Stimulated activated CD4-positive, alpha-beta T cell treated with anti-CD3 and anti-CD28 coated beads, TNF-alpha, amount 100 ng/mL, for 1 hour (primary cell): ENCODE results near the gene TFAP2A.

ENCODE experiments used
- DNase-seq, 3 donors: peaks; one replicate each; pipeline ENCODE4 v3.0.0-alpha.2; 2020; ENCODE audit warnings: low read depth in 3 of 3, low spot score in 1 of 3

The TFAP2A gene

DNA sequence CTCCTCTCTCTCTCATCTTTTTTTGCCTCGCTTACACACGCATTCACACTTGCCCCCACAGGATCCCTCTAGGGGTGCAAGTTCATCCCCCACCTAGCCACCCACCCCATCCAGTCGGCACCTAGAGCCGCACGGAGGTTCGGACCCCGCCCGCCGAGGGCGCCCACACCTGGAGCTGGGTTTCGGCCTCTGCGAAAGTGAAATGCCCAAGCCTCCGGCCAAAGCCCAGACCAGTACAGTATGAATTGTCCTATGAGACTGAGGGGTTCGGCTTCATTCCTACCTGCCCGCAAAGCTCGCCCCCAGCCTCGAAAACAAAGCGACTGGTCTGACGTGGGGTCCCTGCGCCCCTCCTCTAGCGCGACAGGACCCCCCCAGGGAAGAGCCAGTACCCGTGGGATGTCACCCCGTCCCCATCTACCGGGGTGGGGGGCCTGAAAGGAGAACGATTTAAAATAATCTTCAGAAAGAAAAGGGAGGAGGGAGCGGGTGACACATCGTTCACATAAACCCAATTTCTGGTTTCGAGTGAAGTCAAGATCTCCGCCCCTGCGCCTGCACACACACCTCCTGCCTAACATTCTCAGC lies 1.5 kb downstream of the TFAP2A start:
- no peak for DNase-seq

DNA sequence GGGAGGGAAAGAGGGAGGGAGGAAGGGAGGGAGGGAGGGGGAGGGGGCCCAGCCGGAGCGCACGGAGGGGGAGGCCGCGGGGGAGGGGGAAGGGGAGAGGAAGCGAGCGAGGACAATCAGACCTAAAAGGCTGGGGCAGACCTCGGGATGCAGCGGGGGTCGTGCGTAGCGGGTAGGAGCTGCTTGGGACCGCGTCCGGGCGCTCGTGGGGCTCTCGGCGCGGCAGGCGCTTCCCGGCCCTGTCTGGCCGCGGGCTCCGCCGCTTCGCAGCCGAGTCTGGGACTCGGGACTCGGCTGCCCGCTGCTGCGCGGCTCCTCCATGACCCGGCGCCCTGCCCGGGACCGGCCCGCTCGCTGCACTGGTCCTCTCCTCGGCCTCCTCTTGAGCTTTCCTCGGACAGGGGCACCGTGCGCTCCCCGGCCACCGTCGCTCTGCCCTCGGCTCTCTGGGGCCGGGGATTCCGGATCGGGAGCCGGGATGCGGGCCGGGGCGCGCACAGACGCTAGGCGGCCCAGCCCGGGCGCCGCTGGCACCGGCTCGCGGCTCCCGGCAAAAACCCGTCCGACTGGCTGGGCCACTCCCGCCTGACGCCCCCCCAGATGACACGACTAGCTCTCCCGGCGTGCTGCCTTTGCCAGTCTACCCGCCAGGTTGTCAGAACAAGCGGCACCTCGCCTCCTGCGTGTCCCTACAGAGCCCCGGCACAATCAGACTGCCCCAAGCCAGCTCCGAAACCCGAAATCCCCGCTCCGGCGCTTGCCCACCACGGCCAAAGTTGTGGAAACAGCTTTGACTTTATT lies 2.2 kb downstream of the TFAP2A start:
- no peak for DNase-seq

DNA sequence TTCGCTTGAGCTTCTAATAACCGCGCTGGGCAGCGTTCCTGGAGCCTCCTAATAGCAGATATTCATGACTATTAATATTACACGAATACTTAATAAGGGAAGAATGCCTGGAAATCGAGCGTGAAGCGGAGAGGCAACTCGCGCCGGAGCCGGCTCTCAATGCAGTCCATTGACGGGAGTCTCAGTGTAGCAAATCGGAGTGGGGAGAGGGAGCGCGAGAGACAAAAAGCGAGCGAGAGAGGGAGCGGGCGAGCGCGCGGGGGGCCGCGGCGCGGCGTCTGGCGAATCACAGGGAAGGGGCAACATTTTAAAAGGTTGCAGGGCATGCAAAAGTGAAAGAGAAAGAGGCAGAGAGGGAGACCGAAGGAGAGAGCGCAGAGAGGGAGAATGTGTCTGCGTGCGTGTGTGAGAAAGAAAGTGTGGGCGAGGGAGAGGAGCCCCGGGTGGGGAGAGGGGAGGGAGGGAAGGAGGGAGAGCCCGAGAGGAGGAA lies 2.9 kb downstream of the TFAP2A start:
- no peak for DNase-seq

DNA sequence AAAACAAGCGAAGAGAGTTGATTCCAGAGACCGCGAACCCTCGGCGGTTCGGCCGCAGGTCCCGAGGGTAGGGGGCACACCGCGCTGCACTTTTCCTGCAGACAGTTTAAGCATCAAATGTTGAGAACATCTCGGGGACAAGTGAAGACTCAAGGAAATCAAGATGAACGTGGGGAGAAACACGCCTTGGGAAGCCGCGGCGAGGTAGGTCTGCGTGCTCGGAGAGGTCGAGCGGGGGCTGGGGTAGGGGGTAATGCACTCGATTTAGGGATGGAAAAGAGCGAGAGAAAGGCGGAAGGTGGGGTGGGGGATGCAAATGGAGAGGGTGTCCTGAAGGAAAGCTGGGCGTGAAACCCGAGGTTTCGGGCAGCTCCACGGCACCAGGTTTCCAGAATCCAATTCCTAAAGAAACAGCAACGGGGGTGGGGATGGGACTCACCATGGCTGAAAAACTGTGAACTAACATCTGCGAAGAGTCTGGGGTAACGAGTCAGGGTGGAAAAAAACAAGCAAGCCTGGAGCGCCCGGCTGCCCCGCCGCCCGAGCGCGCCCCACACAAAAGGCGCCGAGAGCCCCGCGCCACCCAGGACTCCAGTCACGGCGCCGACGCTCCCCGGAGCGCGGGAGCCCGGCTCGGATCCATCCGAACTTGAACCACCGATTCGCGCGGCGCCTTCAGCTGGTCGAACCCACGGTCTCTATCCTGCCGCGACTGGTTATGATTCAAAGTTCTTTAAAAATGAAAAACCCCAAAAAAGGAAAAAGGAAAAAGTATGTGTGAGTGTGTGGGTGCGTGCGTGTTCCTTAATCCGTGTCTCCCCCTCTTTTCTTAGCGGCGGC lies 3.5 kb downstream of the TFAP2A start:
- no peak for DNase-seq

DNA sequence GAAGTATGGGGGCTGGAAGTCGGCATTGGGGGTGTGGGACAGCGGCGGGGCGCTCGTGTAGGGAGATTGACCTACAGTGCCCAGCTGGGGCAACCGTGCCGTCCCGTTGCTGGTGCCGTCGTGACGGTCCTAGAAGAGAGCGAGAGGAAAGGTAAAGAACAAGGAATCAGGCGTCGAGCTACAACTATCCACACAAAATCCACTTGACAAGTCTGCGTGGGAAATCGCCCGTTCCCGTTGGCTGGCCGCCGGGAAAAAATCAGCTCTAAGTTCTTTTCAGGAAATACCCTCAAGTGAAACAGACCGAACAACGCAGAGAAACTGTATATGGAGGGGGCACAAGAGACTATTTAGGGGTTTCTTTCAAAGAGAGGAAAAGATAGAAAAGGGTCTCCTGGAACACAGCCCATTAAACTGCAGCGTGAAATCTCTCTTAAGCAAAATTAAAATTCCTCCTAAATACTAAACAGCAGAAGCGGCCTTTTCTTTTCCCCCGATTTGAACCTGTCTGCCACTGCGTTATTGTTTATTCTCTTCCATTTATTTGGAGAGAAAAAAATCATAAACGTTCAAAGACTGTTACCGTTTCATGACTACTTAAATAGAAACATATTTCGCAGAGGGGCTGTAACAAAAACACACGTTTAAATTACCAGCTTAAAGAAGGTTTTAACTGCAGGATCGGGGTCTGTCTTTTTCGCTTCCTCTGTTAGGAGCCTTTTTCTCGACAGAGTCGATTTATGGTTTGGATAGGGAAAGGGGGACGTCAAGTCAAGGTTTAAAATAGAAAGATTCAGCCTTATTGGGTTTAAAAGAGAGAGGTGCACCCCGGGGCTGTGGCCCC lies 4.4 kb downstream of the TFAP2A start:
- DNase-seq: no peak

DNA sequence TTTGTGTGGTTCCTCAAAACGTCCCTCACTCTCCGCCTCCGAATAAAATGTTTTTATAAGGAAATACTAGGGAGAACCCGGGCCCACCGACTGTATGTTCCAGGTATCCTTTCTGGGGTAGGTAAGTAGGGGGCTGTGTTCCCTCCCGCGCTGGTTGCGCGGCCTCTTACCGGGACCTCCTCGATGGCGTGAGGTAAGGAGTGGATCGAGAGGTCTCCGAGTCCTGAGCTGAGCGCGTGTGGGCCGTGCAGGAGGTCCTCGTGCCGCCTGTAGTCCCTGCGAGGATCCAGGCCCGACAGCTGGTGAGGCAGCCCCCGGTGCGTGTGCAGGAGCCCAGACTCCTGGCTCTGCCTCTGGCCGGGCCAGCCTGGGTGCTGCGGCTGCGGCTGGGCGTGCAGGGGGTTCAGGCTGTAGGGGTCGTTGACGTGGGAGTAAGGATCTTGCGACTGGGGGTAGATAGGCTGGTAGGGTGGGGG lies 5.1 kb downstream of the TFAP2A start:
- DNase-seq: no peak

DNA sequence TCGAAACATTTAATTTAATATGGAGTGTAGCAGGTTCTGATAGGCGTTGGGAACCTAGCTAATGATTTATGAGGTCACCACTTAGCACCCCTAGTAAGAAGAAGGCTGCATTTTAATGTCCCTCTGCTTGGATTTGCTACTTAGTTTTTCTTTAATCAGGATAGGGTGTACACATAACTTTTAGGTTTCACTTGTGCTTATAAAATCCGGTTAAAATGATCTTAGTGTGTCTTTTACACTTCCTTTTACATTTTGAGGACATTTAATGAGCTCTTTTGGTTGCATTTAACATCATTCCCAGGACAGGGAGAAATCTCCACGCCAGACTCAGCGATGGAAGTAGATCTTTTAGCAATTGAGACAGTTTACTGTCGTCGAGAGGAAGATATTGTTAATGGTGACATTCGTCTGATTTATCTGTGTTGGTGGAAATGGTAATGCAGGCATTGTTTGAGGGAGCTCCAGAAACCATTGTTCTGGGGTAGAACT lies 5.6 kb downstream of the TFAP2A start:
- DNase-seq: no peak

DNA sequence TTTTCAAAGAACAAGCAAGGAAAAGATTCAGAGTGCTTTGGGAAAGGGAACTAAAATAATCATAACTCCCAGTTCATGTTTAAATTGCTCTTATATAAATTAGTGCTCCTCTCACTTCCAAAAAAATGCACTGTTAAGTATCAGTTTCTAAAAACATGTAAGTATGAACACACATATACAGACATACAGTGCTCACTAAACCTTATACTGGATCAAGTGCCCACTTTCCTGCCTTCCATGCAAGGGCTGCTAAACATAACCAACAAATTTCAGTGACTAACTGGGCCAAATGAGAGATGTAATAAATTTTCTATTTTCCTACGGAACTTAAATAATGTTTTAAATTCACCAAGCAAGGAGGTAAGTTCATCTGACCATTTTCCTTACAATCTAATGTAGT lies 6.4 kb downstream of the TFAP2A start:
- no peak for DNase-seq

DNA sequence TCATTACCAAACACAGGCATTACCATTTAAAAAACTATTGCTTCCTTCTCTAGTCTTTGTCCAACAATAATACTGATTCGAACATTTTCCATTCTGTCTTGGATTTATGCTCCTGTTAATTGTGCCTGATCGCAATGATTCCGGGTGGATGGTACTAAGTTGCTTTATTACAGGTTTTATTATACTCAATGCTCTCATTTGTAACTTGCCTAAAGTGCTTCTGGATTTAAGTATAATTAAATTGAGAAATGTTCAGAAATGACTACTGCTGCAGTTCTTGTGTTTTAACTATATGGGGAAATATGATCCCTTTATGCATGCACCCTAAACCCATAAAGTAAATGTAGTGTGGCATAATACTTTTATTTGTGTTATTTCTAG lies 7.2 kb downstream of the TFAP2A start:
- no peak for DNase-seq

DNA sequence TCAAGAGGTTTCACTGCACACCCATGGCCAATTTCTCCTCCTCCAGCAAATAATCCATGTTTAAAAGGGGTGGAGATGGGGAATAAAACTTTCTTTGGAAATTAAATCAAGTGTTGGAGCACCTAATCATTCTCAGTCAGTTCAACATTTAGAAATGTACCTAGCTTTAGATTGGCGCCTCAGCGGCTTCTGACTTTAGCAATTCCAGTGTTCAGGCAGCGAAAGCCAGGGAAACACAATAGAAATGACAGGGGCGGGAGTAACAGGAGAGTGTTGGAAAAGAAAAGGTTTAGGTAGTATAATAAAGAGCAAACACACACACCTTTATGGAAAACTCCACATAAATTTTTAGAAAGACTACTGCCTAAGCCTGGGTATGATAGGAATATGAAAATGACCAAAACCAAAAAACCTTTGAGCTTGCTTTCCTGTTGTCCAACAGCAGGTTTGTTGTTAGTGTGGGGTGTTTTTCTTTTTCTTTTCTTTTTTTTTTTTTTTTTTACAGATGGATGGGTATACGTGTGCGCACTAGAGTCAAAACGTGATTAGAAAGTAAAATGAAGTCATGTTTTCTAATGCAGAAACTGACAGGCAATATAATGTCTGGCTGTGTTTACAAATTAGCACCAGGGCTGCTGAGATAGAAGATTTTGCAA lies 7.7 kb downstream of the TFAP2A start:
- no peak for DNase-seq

DNA sequence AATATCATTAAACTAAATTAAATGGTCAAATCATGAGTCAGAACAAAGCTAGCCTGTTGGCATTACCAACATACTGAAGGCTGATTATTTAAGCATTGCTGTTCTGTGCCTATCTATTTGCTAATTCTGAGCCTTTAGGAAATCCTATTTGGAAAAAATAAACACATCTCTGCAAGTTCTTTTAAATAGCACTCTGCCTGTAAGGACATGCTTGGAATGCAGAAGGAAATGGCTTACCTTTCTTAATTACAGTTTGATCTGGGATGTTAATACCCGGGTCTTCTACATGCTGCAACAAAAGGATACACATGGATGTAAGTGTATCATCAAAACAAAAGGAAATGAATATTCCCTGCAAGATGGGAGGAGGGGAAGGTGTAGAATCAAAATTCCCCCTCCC lies 8.3 kb downstream of the TFAP2A start:
- DNase-seq: no peak

DNA sequence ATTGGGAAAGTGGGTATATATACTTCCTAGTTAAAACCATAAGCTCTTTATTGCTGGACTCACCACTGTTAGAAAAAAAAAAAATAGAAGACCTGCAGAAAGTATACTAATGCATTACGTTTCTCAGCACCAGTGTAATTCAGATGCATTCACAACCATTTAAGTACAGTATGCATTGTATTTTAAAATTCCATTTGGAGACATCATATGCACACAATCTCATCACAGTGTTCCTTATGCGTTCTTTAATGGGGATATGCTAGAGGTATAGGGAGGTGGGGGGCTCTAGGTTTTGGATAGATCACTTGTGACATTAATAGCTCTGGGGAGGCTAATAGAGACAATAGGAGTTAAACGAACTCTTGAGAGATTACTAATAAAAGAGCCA lies 9.4 kb downstream of the TFAP2A start:
- DNase-seq: no peak

DNA sequence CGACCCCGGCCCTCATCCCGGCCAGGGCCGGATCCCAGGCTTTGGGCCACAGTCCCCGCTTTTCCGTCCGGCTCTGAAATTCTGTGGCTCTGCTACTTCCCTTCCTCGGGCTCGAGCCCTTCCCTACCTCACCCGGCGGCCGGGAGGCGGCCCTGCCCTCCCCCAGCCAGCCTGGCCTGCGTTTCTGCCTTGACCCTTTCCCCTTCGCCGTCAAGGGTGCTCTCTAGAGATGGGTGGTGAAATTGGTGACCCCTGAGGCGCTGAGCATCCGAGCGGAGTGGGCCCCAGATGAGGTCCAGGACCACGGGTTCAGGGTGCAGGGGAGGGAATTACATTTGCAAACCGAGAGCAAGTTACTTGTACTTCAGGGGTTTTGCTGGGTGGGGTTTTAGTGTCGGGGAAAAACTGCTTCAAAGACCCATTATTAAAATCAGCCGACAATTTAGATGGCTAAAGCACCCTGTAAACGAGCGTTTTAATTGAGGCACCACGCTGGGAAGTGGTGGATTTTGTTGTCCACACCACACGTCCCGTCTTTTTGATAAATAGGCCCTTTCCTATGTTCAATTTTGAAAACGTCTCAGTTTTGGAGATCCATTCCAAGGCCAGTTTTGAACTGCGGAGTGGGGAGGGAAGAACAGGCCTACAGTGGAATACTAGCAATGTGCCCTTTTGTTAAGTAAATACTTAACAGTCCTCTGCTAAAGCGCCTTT lies 9.9 kb downstream of the TFAP2A start:
- no peak for DNase-seq

DNA sequence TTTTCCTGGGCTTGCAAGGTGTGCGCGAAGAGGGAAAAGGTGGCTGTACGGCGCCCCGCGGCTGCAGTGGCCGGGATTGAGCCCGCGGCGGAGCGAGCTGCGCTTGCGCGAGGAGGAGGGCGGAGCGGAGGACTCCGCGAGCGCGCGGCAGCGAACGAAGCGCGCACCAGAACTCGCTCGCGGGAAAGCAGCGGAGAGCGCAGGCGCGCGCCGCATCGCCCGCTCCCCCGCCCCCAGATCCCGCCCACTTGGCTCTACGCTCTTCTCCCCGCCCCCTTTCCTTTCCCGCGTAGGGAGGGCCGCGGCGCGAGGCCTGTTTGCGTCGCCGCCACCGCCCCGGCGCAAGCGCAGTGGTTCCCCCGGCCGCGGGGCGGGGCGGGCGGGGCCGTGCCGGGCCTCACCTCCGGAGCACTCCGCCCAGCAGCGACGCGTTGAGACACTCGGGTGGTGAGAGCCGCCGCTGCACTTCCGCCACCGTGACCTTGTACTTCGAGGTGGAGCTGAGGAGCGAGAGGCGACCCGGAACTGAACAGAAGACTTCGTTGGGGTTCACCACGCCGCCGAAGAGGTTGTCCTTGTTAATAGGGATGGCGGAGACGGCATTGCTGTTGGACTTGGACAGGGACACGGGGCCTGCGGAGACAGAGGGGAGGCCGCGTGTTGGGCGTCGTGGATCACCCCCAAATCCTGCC lies 10.6 kb downstream of the TFAP2A start:
- DNase-seq: peak; percentile 35 to 69 (median 49)

DNA sequence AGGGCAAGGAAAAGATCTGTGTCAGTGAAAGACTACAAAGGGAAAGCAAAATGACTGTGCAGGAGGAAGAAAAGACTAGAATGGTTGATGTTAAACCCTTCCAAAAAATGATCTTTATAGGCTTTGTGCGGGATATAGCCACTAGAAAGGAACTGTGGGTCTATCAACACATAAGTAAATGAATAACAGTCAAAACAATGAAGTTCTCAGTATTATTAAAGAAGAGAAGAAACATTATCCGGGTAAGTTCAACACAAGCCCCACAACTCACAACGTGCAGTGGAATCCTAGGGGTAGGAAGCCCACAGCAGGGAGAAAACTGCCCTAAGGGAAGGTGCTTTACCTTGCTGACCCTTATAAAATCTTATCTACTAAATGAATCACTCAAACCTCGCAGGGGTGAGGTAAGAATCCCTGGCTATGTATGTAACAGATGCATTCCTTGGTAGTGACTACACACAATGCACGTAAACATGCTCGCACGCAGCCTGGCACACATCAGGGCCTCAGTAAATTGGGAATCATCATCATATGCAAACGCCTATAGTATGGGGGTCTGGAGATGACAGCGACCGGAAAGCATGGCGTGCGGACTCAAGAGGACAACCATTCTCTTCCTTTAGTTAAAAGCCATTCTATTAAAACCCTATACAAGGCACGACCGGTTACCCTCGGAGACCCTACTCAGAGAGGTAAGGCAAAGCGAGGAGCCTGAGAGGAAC lies 11.3 kb downstream of the TFAP2A start:
- DNase-seq: no peak

DNA sequence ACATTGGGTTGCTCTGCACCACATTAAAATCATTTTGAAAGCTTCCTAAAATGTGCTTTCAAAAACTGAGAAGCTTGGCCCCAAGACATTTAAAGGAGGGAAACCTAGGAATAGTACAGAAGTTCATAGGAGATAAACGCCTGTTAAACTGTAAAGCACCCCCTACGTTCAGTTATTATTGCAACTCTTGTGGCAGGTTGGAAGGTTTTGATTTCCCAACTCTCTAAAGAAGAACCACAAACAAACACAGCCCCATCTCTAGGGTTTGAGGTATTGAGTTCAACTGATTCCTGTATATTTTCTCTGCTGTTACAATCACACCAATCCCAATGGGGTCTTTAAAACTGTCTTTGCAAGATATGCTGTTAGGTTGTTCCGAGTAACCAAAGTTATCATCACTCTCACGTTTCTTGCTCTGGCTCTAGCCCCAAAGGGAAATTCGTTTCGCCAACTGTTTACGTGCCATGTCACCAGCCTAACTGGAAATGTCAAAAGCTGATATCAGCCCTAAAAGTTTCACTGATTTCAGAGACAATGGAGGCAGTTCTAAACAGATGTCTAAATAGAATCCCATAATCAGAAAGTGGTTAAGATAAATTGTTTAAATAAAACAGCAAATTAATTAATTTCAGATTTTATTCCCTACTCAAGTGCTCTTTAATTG lies 12.1 kb downstream of the TFAP2A start:
- no peak for DNase-seq

DNA sequence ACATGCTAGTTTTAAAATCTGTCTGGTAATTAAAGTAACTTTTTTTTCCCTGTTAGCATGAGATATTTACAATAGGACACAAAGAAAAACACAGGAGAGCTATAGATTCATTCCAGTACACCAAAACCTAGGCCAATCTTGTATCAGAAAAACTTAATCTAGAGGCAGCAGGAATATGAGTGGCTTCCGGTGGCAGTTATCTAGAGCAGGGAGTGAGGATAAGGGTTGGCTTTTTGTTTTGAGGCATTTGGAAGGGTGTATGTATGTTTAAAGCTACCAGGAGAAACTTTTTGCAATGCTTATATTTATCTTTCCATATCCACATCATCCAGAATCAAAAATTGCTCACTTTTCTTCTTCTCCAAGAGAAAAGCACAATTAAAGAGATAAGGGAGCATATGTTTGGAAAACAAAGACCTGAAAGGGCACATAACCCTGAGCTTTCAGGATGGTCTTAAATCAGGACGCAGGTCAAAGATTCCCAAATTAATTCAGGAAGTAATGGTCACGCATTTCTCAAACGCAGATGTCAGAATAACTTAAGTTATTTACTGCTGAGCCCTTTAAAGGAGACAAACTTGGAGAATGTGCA lies 13.1 kb downstream of the TFAP2A start:
- no peak for DNase-seq
